AG09309 (cell line): ENCODE measurements around the gene PAEP.
"Not testable (repeated sequence)": the region's sequence is repeated elsewhere in the genome, so short reads cannot be mapped to it uniquely, and the experiment has no call there.

ENCODE experiments used
- DNase-seq: peaks from one replicate; pipeline ENCODE4 v3.0.0-alpha.2; 2010; ENCODE audit warnings: low read depth
- H3K4me3 ChIP-seq: 2 replicates; pipeline ENCODE4 v1.5.1; 2011; ENCODE audit warnings: mild to moderate bottlenecking, low read depth, low read length, moderate library complexity; ENCODE audit not compliant: control insufficient read depth
- TF ChIP-seq, protein P1 (sequence below): IDR thresholded peaks from 2 replicates; pipeline ENCODE4 v1.5.1; 2011; ENCODE audit warnings: mild to moderate bottlenecking, low read depth, low read length, inconsistent platforms; ENCODE audit not compliant: insufficient read depth, control insufficient read depth; ENCODE audit errors: missing control alignments

Gene PAEP

GRCh38 chr9:135561391-135562234 is at the start of gene PAEP:
Gene PAEP (plus strand): TSS chr9:135561756.
- DNase-seq, result no peak
- no peak within 1 kb of the TSS for H3K4me3 ChIP-seq
- TF ChIP-seq, protein P1, sequence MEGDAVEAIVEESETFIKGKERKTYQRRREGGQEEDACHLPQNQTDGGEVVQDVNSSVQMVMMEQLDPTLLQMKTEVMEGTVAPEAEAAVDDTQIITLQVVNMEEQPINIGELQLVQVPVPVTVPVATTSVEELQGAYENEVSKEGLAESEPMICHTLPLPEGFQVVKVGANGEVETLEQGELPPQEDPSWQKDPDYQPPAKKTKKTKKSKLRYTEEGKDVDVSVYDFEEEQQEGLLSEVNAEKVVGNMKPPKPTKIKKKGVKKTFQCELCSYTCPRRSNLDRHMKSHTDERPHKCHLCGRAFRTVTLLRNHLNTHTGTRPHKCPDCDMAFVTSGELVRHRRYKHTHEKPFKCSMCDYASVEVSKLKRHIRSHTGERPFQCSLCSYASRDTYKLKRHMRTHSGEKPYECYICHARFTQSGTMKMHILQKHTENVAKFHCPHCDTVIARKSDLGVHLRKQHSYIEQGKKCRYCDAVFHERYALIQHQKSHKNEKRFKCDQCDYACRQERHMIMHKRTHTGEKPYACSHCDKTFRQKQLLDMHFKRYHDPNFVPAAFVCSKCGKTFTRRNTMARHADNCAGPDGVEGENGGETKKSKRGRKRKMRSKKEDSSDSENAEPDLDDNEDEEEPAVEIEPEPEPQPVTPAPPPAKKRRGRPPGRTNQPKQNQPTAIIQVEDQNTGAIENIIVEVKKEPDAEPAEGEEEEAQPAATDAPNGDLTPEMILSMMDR, result no peak

- no peak overlapping the region for H3K4me3 ChIP-seq
- DNase-seq, result no peak
- TF ChIP-seq, protein P1, result no peak
Observed at GRCh38 chr9:135512241-135512603, 49.3 kb upstream of the PAEP start.

DNA sequence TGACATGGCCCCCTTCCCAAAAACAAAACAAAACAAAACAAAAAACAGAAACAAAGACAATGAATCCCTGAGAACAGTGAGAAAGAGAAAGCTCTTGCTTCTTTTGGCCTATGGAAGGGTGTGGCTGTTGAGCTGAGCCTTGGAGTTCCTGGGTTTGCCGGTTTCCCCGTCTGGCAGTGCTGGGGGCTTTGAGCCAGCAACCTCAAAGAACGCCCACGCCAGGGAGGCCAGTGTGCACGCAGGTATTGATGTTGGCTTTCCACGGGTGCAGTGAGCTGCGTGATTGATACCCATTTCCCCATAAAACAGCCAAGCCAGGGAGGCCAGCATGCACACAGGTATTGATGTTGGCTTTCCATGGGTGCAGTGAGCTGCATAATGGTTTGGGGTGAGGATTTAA is 48.7 kb upstream of the PAEP start:
- no peak overlapping the region for H3K4me3 ChIP-seq
- no peak for DNase-seq
- TF ChIP-seq, protein P1, result no peak

GRCh38 chr9:135513351-135513846 is 48.2 kb upstream of the PAEP start:
- TF ChIP-seq, protein P1, result no peak
- no peak for DNase-seq
- H3K4me3 ChIP-seq, result no peak overlapping the region

GRCh38 chr9:135513906-135514305 is 47.6 kb upstream of the PAEP start:
- not testable (repeated sequence) for H3K4me3 ChIP-seq

DNA sequence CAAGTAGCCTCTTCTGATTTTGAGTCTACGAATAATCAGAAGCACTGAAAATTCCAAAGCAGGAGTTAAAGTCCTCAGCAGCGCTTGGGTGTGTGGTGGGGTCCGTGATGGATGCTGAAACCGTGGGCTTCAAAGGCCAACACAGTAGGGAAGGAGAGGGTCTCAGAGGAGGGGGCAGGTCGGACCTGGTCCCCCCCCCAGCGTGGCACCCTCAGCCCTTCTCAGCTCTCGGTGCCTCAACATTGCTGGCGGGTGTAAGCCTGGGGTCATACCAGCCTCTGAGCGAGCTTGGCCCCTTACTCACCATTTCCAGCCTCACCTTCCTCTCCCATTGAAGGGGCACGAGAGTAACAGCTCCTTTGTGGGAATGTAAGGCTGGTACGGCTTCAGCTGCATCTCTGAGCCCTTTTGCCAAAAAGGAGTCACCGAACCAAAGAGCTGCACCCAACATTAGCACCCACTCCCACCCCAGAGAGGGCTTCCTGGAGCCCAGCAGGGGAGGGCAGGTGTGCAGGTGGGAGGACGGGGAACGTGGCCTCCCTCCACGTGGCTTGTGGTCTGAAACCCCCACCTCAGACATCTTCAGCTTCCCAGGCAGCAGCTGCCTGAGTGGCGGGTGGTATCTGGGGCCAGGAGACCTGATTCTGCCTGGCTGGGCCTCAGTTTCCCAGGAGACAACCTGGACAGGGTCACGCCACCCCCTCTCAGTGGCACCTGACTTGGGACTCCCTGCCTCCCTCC is 47.0 kb upstream of the PAEP start:
- TF ChIP-seq, protein P1, result no peak
- no peak overlapping the region for H3K4me3 ChIP-seq
- no peak for DNase-seq

More at GRCh38 chr9:135513906-135514305, 47.6 kb upstream of the PAEP start:
- not testable (repeated sequence) for DNase-seq
